Activated naive CD8-positive, alpha-beta T cell (primary cell): ENCODE results near the gene LAMB2.

ENCODE experiments used
- H3K27ac Mint-ChIP-seq: one replicate; pipeline ENCODE4 v1.8.0; 2021; ENCODE audit warnings: mixed read lengths
- H3K27me3 Mint-ChIP-seq: one replicate; pipeline ENCODE4 v1.8.0; 2021; ENCODE audit warnings: mixed read lengths
- H3K36me3 Mint-ChIP-seq: one replicate; pipeline ENCODE4 v1.8.0; 2021; ENCODE audit warnings: mixed read lengths
- H3K4me1 Mint-ChIP-seq: one replicate; pipeline ENCODE4 v1.8.0; 2021; ENCODE audit warnings: low read depth, mixed read lengths
- H3K4me3 Mint-ChIP-seq: one replicate; pipeline ENCODE4 v1.8.0; 2021; ENCODE audit warnings: mild to moderate bottlenecking, mixed read lengths
- H3K9me3 Mint-ChIP-seq: one replicate; pipeline ENCODE4 v1.8.0; 2021; ENCODE audit warnings: low read depth, mixed read lengths

Gene LAMB2

GRCh38 chr3:49132437-49133225, at the start of gene LAMB2:
Gene LAMB2 (minus strand): TSS chr3:49133050. CDS start chr3:49132867, 183 bp downstream.
- no peak within 1 kb of the TSS for H3K27ac Mint-ChIP-seq
- no peaks in the 10 kb centered on the region for H3K9me3 Mint-ChIP-seq

DNA sequence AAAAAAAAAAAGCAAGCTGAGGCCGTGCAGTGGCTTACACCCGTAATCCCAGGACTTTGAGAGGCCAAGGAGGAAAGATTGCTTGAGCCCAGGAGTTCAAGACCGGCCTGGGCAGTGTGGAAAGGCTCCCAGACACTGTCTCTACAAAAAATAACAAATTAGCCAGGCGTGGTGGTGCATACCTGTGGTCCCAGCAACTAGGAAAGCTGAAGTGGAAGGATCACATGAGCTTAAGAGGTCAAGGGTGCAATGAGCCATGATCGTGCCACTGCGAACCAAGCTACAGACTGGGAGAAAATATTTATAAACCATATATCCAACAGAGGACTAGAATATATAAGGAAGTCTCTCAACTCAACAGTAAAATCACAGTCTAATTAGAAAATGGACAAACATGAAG, 48.5 kb upstream of the LAMB2 start:
- Mint-ChIP-seq H3K9me3 (no peaks in the 10 kb centered on the region), H3K4me1 (peaks cover 1% of the 10 kb centered on the region), H3K4me3 (no peak overlapping the region), H3K27me3 (peaks cover 4% of the 10 kb centered on the region), H3K27ac (no peak overlapping the region), H3K36me3 (no peaks in the 10 kb centered on the region)

More at GRCh38 chr3:49132437-49133225, at the start of gene LAMB2:
- Mint-ChIP-seq H3K36me3 (no peaks in the 10 kb centered on the region), H3K4me1 (peaks cover 2% of the 10 kb centered on the region), H3K4me3 (peak within 1 kb of the TSS; percentile 13), H3K27me3 (peaks cover 11% of the 10 kb centered on the region)

DNA sequence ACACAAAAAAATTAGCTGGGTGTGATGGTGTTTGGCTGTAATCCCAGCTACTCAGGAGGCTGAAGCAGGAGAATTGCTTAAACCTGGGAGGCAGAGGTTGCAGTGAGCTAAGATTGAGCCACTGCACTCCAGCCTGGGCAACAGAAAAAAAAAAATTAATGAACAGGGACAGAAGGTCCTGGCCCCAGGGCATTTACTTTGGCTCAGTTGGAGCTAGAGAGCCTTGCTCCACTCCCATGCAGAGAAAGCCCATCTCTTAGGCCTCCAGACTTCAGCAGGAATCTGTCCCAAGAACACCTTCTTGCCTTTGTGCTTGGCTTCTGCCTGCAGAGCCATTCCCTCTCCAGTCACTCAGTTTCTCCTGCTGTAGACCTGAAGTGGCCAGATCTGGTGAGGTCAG, 47.3 kb upstream of the LAMB2 start:
- H3K27ac Mint-ChIP-seq: no peak overlapping the region

GRCh38 chr3:49177073-49177472, 44.2 kb upstream of the LAMB2 start:
- Mint-ChIP-seq H3K4me1 (peaks cover 3% of the 10 kb centered on the region), H3K27ac (no peak overlapping the region), H3K4me3 (no peak overlapping the region), H3K9me3 (no peaks in the 10 kb centered on the region), H3K27me3 (peaks cover 4% of the 10 kb centered on the region), H3K36me3 (no peaks in the 10 kb centered on the region)

More for the DNA sequence above, 47.3 kb upstream of the LAMB2 start:
- Mint-ChIP-seq H3K27me3 (peaks cover 4% of the 10 kb centered on the region), H3K4me3 (no peak overlapping the region), H3K4me1 (peaks cover 1% of the 10 kb centered on the region), H3K36me3 (no peaks in the 10 kb centered on the region), H3K9me3 (no peaks in the 10 kb centered on the region)

GRCh38 chr3:49175530-49175929, 42.7 kb upstream of the LAMB2 start:
- Mint-ChIP-seq H3K4me3 (no peak overlapping the region), H3K27me3 (peaks cover 4% of the 10 kb centered on the region), H3K9me3 (no peaks in the 10 kb centered on the region), H3K27ac (no peak overlapping the region), H3K36me3 (no peaks in the 10 kb centered on the region), H3K4me1 (peaks cover 11% of the 10 kb centered on the region)

DNA sequence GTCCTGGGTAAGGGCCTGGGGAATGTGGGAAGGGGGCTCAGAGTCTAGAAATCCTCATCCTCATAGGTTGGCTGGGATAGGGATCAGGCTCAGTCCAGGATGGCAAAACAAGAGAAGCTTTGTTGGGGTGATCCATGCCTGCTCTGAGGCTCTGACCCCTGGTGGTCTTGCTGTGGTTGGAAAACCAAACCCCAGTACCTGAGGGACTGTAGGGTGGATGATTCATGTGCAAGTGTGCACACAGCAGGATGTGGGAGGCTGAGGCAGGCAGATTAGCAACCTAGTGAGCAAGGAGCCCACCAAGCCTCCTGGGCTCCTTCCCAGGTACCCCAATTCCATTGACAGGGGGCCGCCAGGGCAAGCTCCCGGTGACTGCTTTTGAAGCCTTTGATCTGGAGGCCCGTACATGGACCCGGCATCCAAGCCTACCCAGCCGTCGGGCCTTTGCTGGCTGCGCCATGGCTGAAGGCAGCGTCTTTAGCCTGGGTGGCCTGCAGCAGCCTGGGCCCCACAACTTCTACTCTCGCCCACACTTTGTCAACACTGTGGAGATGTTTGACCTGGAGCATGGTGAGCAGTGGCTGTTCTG, 41.6 kb upstream of the LAMB2 start:
- H3K4me3 Mint-ChIP-seq: no peak overlapping the region
- H3K36me3 Mint-ChIP-seq: no peaks in the 10 kb centered on the region

GRCh38 chr3:49173792-49174170, 40.9 kb upstream of the LAMB2 start:
- Mint-ChIP-seq H3K9me3 (no peaks in the 10 kb centered on the region), H3K4me3 (no peak overlapping the region), H3K27me3 (no peaks in the 10 kb centered on the region), H3K27ac (no peak overlapping the region), H3K36me3 (no peaks in the 10 kb centered on the region), H3K4me1 (peaks cover 17% of the 10 kb centered on the region)

More for the DNA sequence above, 41.6 kb upstream of the LAMB2 start:
- Mint-ChIP-seq H3K4me1 (peaks cover 17% of the 10 kb centered on the region), H3K27me3 (peaks cover 4% of the 10 kb centered on the region), H3K9me3 (no peaks in the 10 kb centered on the region), H3K27ac (no peak overlapping the region)

GRCh38 chr3:49173116-49173791, 40.4 kb upstream of the LAMB2 start:
- Mint-ChIP-seq H3K36me3 (no peaks in the 10 kb centered on the region), H3K4me1 (peaks cover 17% of the 10 kb centered on the region), H3K4me3 (no peak overlapping the region), H3K9me3 (no peaks in the 10 kb centered on the region), H3K27me3 (no peaks in the 10 kb centered on the region), H3K27ac (no peak overlapping the region)

- Mint-ChIP-seq H3K27ac (no peak overlapping the region), H3K4me1 (peaks cover 17% of the 10 kb centered on the region), H3K4me3 (peak overlapping the region; percentile 49), H3K36me3 (no peaks in the 10 kb centered on the region), H3K9me3 (no peaks in the 10 kb centered on the region), H3K27me3 (no peaks in the 10 kb centered on the region)
Measured at GRCh38 chr3:49172551-49173041, 39.7 kb upstream of the LAMB2 start.

- peaks cover 17% of the 10 kb centered on the region for H3K4me1 Mint-ChIP-seq
- no peaks in the 10 kb centered on the region for H3K9me3 Mint-ChIP-seq
- H3K36me3 Mint-ChIP-seq: no peaks in the 10 kb centered on the region
- peak overlapping the region; percentile 89 for H3K4me3 Mint-ChIP-seq
- H3K27ac Mint-ChIP-seq: no peak overlapping the region
- H3K27me3 Mint-ChIP-seq: no peaks in the 10 kb centered on the region
Measured at GRCh38 chr3:49171775-49172500, 39.1 kb upstream of the LAMB2 start.

GRCh38 chr3:49171119-49171774, 38.4 kb upstream of the LAMB2 start, which contains the start of gene KLHDC8B:
Gene KLHDC8B (plus strand): TSS chr3:49171598. CDS start chr3:49172770, 1,172 bp downstream.
- Mint-ChIP-seq H3K27me3 (no peaks in the 10 kb centered on the region), H3K36me3 (no peaks in the 10 kb centered on the region), H3K4me3 (peak within 1 kb of the TSS; percentile 89), H3K4me1 (peaks cover 20% of the 10 kb centered on the region), H3K27ac (peak within 1 kb of the TSS; percentile 84), H3K9me3 (no peaks in the 10 kb centered on the region)

DNA sequence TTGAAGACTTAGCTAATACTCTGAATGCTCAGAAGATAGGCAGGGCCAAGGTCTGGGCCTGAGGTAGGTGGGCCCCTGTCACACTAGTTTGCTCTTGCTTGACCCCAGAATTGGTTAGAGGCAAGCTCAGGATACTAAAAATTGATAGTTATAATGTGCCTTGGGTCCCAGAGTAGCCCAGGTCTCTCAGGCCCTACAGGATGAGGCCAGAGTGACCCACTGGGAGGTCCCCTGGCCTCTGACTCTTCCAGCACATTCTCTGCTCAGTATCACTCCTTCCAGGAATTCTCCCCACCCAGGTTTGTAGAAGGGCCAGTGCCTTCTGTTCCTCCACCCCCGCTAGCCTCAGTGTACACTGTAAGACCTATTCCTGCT, 37.9 kb upstream of the LAMB2 start:
- Mint-ChIP-seq H3K4me1 (peaks cover 21% of the 10 kb centered on the region), H3K9me3 (no peaks in the 10 kb centered on the region), H3K27me3 (no peaks in the 10 kb centered on the region), H3K27ac (peak overlapping the region; percentile 84), H3K36me3 (no peaks in the 10 kb centered on the region), H3K4me3 (peak overlapping the region; percentile 89)

DNA sequence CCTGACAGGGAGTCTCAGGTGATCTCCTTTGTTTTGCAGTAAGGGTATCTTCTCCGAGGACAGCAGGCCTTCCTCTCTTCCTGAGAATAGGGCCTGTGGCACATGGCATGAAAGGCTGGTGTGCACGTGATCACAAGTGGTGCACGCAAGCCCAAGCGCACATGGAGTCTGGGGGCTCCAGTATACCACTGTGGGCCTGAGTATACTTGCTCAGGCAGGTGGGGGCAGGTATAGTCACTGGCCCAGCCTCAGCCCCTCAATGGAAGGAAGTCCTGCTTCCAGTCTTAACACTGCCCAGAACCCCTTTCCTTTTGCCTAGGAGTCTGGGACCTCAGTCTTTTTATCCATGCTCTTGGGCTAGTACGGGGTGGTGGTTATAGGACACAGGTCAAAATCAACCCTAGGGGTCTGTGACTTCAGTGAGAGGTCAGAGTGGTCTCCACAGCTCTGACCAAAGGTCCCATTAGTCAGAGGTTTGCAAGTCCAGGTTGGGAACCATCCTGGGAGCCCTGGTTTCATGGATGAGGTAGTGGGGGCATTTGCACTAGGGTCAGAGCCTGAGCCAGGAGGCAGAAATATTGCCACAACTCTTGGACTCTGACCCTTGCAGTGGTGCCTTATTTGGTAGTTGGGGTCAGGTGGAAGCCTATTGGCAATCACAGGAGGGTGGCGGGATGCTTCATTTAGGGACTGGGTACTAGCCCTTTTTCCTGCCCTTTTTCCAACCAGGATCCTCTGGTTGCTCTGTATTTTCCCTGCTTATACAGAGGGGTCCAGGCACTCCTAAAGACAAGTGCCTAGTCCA, 34.1 kb upstream of the LAMB2 start:
- Mint-ChIP-seq H3K36me3 (peaks cover 9% of the 10 kb centered on the region), H3K9me3 (no peaks in the 10 kb centered on the region), H3K4me1 (peaks cover 43% of the 10 kb centered on the region), H3K27me3 (no peaks in the 10 kb centered on the region), H3K4me3 (peak overlapping the region; percentile 84), H3K27ac (peak overlapping the region; percentile 92)
